ENCODE results near the gene PDE3A.

The PDE3A gene

GRCh38 chr12:20716037-20716436 lies 347.7 kb downstream of the PDE3A start:
- DNase-seq (ENCODE audit: low read depth): no peak

DNA sequence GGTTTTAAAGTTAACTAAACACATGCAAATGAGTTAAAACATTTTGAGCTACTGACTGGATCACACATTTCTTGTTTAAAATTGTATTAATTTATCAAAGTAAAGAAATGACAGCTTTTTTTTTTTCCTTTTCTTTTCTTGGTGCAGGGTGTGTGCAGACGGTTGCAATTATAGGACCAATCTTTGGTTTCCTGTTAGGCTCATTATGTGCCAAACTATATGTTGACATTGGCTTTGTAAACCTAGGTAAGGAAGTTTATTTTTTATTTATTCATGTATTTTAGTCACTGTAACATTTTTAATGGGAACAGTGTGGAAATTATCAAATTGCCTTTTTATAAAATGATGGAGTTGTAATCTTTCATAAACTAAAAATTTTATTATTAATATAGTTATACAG lies 348.6 kb downstream of the PDE3A start:
- DNase-seq (ENCODE audit: low read depth): no peak

GRCh38 chr12:20718294-20718693 lies 350.0 kb downstream of the PDE3A start:
- no peak for DNase-seq (ENCODE audit: low read depth)

- DNase-seq (ENCODE audit: low read depth): no peak
These were observed 353.8 kb downstream of the PDE3A start for GRCh38 chr12:20722142-20722541.

- DNase-seq (ENCODE audit: low read depth): no peak
These were observed 362.9 kb downstream of the PDE3A start for GRCh38 chr12:20731274-20731673.
